NCI-H128 (cell line): ENCODE measurements around the gene DHX58.
A peak's percentile ranks its signal among the peaks of the same experiment; 100 is the strongest.

Experiments
- DNase-seq: peaks from one replicate; lab custom pipeline; 2025; ENCODE audit not compliant: unreplicated experiment; lab: John Stamatoyannopoulos, UW

Gene DHX58

DNA sequence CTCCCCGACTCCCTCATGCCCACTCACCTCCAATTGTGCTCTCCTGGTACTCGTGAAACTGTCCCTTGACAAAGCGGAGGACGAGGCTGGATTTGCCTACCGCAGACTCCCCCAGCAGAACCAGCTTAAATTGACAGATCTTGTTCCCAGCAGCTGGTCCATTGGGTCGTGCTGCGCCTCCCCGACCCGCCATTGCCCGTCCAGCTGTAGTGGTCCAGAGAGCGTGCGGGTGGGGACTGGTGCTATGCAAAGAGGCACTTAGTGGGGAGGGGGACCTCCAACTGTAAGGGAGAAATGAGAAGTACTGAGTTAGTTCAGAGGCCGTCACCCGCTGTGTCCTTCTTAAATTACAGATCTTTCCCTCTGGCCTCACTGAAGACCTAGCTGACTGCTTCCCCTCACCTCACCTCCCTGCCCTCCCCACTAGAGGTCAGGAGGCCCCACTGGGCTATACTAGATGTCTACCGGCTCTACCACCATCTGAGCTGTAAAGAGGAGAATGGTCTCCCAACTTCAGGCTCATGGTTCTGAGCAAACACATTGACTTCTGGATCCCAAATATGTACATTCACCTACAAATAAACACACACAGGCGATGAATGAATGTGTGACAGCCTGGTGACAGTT, 17.9 kb upstream of the DHX58 start:
- no peak for DNase-seq

DNA sequence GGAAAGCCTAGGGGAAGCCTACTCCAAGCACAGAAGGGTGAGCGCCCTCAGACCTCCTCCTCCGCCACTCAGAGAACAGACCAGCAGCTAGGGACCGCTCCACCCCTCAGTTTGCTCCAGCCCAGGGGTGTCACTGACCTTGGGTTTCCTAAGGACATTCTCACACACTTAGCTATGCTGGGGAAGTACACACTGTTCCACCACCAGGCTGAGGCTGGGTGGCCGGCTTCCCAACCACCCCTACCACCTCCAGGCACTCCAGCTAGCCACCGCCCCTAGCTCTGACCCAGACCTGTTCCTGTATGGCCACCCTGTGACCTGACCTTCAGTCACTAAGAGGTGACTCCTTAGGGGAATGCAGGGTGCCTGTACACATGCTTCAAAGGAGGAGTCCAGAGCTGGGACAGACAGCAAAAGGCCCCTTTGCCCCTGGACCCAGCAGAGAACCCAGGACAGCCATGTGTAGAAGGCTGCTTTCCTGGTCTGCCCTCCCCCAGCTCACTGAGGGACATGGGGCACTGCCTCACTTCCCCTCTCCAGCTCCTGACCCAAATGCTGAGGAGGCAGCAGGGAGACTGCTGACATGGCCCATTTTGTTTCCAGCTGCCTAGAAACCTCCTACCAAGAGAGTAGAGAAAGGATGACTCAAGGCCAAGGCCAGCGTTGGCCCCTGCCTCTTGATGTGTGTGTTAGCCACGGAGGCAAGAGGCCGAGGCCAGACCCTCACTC, 16.8 kb upstream of the DHX58 start:
- DNase-seq = no peak

DNA sequence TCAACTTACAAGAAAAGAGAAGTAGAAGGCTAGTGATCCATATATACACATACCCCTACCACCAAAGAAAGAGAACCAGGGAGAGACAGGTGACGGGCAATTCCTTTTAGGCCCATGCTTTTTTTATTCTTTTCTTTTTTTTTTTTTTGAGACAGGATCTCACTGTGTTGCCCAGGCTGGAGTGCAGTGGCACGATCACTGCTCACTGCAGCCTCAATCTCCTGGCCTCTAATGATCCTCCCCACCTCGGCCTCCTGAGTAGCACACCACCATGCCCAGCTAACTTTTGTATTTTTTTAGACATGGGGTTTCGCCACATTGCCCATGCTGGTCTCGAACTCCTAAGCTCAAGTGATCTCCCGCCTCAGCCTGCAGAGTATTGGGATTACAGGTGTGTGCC, 14.9 kb upstream of the DHX58 start:
- no peak for DNase-seq

DNA sequence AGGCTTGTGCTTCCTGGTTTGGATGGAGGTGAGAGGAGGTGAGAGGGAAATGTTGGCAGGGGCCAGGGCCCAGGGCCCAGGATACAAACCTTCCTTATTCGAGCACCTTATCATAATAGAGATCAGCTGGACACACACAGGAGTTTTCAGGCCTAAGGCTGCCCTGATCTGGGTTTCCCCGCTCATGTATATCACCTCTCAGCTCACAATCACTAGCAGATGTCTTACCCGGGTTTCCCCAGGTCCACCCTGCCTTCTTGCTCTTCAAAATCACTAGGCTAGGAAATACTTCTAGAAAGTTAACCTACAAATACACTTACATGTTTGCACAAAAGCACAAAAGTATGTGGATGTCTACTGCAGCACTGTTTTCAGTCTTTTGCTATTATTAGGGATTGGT, 14.3 kb upstream of the DHX58 start:
- DNase-seq = no peak

DNA sequence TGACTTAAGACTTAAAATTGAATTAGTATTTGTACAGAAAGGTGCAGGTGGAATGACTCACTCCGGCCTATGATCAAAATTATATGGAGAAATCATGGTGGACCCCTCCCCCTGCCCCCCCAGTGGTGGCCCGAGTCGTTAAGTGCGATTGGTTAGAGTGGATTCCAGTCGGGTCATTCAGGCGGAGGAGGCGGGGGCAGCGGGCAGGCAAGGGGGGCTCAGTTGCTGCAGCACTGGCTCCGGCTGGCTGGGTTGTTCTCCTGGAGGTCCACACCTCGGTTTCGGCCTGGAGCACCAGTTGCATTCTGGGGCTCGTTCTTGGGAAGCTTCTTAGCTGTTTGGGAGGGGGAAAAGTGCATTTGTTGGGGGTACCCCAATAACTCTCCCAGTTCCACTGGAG, 13.1 kb upstream of the DHX58 start:
- DNase-seq = no peak

DNA sequence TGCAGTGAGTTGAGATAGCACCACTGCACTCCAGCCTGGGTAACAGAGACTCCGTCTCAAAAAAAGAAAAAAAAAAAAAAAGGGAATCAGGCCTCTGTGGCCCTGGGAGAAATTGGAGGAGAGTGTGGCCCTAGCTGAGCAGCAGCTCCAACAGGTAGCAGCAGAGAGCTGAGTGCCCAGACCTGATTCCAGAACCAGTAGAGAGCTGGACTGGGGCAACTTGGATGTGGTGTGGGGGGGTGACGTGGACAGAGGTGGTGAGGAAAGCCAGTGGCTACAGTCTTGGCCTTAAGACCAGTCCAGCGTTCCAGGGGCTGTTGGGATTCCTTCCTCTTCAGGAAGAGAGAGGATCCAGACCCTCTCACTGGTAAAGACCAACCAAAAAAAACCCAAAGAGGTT, 11.7 kb upstream of the DHX58 start:
- no peak for DNase-seq

DNA sequence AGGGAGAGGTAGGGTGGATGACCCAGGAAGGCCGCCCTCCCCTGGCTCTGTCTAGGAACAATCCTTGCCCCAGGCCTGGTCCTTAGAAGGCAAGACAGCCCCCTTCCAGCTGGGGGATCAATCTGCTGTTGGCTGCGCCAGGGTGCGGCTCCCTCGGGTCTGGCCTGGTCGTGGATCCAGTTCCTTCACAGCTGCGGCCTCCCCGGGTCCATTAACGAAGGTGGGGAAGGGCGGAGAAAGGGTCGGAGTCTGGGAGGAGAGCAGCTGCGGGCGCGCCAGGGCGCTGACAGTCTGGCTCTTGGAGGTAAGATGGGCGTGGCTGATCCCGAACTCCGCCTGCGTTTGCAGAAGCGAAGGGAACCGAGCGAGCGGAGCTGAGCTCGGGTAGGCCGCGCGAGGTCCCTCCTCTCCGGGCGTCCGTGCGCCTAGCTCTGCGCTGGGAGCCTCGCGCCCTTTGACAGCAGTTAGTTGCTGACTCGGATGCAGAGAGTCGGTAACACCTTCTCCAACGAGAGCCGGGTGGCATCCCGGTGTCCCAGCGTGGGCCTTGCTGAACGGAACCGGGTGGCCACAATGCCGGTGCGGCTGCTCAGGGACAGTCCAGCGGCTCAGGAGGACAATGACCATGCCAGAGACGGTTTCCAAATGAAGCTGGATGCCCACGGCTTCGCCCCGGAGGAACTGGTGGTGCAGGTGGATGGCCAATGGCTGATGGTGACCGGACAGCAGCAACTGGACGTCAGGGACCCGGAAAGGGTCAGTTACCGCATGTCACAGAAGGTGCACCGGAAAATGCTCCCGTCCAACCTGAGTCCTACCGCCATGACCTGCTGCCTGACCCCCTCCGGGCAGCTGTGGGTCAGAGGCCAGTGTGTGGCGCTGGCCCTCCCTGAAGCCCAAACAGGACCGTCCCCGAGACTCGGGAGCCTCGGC, 10.1 kb upstream of the DHX58 start, which contains the start of gene HSPB9:
Gene HSPB9 (plus strand): TSS at position 434 of the 933 bp plus-strand sequence. CDS start 47 bp downstream, at position 481.
- DNase-seq = peak; percentile 12

DNA sequence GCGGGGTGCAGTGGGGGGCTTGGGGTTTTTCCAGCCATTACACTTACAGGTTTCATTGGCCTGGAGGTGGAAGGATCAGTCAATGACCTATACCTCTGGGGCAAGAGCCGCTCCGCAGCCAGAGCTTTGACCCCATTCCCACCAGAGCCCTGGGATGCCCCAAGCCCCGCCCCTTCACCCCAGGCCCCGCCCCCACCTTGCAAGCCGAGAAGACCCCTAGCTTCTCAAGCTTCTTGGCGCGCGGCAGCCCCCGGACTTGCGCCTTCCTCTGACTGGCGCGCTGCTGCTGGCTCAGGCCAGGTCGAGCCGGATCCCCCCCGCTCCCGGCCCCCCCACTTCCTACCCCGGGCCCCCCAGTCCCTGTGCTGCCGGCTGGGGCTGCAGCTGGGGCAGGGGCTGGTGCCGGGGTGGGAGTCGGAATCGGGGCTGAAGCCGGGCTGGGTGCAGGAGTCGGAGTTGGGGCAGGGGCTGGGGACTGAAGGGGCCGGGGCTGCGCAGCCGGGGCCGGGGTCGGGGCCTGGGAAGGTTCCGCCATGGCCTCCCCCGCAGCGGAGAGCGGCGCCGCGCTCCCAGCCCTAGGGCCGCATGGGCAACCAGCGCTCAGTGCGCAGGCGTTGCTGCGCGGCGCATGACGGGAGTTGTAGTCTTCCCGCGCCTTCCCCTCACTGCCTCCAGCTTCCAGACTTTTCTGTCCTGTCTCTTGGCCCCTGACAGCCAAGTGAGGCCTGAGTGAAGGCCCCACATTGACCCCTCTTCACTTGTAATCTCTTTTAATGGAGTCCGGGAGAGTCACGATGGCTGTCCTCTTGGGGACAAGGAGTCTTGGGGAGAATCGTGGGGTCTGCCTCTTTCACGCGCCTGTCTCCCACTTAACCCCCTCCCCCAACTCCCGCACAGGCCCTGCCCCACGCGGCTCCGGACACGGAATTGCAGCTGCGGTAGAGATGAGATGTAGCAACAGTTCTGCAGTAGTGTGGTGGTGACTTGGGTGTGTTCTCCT, 8.6 kb upstream of the DHX58 start, which contains the start of gene KAT2A:
Gene KAT2A (minus strand): TSS at position 598 of the 1,000 bp plus-strand sequence. CDS start 63 bp downstream, at position 535.
- DNase-seq = peak; percentile 54

DNA sequence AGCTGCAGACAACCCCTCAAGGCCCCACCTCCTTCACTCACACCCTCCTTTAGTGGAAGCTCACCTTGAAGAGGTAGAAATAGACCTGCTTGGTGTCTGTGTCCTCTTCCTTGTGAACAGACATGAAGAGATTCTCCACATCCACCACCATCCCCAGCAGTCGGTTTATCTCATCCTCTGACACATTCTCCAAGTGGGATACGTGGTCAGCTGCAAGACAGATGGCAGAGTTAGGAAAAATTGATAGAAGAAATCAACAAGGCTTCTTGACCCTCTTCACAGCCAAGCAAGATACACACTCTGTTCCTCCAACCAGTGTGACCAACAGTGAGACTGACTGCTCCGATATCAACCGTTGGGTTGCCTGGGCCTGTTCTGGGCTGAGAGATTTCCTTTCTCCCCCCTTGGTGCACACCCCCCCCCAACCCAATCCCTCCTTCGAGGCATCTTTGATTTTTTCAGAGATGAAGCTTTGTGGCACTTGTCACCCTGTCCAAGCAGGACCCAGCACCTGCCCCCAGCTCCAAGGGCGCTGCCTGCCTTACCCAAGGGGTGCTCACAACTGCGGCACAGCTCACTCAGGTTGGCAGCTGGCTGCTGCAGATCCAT, 7.8 kb upstream of the DHX58 start:
- no peak for DNase-seq

DNA sequence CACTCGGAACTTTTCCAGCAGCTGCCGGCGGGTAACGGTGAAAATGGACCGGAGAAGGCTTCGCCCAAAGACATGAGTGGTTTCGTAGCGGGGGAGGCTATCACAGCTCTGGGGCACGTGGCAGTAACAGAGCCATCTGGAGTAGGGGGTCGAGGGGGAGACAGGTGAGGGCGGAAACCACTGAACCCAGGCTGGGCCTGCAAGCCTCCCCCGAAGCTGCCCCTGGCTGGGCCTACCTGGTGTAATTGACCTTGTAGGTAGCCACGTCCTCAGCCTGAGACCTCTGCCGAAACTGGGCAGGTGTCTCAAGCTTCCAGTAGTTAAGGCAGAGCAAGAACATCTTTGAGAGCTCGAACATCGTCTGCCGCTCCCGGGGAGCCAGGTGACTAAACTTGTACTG, 6.8 kb upstream of the DHX58 start:
- DNase-seq = no peak

DNA sequence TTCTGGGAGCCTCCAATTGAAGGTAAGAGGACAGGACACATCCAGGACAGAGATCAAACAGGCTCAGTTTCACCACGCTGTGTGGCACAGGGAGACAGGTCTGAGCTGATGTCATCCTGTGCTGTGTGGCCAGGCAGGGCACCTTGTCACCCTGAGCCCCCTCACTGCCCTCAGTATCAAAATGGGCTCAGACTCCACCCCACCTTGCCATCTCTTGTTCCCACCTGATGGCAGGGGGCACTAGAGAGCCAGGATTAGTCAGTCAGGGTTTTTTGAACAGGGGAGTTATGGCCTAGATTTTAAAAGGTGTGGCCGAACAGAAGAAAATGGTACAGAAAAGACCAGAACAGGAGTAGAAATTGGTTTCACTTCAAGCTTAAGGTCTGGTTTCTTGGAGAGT, 6.0 kb upstream of the DHX58 start:
- no peak for DNase-seq

DNA sequence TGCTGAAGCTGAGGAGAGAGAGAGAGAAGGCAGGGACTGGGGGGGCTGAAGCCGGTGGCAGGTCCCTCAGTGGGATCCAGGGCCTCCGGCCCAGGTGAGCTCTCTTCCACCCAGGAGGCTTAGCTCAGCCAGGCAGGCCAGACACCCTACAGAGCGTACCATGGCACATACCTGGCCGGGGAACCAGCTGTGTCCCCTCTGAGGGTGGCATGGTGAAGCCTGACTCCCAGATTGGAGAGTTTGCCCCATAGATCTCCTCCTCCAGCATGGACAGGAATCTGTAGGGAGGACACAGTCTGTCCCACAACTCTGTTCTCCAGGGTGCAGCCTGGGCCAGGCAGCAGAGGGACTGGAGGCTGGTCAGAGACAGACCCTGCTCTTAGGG, 5.6 kb upstream of the DHX58 start:
- no peak for DNase-seq

DNA sequence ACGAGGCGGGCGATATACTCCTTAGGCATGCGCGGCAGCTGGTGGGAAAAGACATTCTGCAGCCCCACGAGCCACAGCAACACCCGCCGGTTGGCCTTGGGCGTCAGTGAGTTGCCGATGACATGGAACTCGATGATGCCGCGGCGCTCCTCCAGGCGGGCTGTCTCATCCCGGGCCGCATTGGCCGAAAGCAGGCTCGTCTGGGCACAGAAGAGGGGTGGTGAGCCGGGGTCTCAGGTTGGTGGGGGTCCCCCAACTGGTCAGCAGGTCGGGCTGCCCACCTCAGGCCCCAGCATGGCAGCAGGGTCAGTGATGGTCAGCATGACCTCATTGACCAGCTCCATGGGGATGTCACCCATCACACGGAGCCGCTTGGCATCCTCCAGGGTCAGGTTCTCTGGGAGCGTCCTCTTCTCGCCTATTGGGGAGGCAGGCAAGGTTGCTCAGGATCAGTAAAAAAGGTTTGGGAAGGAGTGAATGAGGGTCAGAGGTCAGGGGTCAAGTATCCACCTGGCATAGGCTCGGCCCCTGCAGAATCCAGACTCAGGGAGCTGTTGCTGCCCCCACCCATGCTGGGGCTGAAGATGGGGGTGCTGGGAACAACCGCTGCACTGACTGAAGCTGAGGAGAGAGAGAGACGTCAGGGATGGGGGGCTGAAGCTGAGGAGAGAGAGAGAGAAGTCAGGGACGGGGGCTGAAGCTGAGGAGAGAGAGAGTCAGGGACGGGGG, 5.0 kb upstream of the DHX58 start:
- no peak for DNase-seq

DNA sequence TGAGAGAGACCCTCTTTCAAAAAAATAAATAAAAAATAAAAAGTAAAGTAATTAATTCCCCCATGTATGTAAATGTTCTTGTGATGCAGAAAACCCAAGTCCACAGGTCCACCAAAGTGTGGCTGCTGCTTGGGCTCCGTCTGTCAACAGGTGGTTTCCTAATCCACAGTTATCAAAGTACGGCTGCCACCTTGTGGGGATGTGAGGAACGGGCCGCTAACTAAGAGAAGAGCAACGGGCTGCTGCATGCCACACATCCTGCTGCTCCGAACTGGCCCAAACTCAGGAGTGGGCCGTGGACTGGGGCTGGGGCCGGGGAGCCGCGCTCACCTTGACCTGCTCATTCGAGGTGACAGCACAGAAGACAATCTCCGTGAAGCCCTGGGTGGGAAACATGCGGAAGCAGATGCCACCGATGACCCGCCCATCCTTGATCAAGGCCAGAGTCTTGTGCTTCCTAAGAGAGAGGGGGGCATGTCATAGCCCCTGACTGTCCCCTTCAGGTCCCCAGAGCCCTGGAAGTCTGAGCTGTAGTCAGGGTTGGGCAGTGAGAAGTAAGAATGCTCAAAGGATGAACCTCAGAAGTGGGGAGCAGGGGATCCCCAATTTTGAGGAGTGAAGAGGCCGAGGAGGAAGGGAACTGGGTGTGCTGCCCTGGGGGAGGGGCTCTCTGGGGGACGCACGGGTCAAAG, 4.3 kb upstream of the DHX58 start:
- DNase-seq = peak; percentile 34

DNA sequence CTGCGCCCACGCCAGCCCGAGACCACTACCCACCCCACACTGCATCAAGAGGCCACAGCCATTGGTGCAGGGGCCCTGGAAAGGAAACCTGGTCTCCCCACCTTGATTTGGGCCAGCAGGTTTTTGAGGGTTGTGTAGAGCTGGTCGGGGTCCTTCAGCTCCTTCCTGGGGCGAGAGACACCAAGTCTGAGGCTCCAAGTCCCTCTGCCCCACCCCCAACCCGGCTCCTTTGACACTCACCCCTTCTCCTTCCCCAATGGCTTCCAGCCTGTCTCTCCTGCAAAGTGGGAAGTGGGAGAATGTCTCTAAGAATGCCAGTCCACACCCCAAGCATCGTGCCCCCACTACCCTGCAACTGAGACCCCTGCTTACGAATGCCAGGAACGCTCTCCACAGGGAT, 1.6 kb upstream of the DHX58 start:
- no peak for DNase-seq

DNA sequence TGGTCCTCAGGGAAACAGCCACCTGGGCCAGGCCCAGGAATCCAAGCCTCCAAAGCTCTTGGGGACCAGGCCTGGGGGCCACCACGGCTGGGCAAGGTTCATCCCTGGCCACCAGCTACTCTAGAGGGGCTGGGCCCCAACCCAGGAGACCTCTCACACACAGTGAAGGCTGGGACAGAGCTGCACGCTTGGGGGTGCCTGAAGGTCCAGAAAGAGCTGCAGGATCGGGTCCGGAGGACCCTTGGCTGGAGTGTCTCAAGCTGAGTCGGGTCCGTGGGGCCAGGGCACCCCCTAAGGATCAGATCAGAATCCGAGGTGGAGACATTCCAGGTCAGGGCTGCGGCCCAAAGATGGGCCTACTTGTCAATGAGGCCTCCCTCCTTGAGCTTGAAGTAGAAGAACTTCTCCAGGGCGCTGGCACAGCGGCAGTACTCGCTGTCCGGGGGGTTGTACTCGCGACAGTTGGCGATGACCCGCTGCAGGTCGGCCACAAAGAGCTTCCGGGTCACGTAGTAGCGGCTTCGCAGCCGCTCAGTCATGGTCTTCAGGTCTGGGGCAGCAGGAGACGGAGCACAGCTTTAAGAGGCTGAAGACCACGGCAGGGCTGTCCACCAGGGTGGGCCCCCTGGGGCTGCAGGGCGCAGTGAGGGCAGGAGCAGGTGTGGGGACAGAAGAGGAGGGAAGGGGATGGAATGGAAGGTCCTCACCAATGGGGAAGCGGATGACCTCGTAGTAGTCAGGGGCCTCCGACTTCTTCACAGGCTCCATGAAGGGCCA, 967 bp upstream of the DHX58 start:
- no peak for DNase-seq

DNA sequence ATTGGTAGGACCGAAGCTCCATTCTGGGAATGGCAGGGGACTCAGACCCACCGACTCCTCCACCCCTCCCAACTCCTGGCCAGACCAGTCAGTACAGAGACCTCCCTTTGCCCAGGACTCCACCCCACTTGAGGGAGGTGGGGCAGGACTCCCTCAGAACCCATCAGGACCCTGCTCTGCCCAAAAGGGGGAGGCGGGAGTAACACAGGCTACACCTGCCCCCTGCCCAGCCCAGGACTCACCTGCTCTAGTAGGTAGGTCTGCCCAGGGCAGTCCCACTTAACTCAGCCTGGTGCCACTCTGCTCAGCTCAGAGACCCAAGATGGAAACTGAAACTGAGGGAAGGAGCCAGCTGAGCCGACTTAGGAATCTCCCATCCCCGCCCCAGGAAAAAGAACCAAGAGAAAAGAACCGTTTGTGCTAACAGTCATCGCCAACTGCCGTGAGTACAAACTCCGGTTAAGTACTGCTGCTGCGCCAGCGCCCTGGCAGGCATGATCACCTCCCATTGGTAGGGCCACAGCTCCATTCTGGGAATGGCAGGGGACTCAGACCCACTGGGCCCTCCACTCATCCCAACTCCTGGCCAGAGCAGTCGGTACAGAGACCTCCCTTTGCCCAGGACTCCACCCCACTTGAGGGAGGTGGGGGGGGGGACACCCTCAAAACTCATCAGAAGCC, 503 bp downstream of the DHX58 start:
- DNase-seq = no peak
